WI38 (cell line): Measurements from ENCODE around the gene SLC5A2.
"Not testable (repeated sequence)": the region's sequence is repeated elsewhere in the genome, so short reads cannot be mapped to it uniquely, and the experiment has no call there.

ENCODE experiments used
- H3K4me3 ChIP-seq: 2 replicates; pipeline ENCODE4 v1.5.1; 2011; ENCODE audit warnings: low read depth, mild to moderate bottlenecking, control low read depth, low read length
- CTCF ChIP-seq: IDR thresholded peaks from 2 replicates; pipeline ENCODE4 v1.5.1; 2012; ENCODE audit warnings: low read depth, mild to moderate bottlenecking, control low read depth, low read length

Gene SLC5A2

GRCh38 chr16:31441956-31442355 lies 41.0 kb upstream of the SLC5A2 start:
- H3K4me3 ChIP-seq: no peak overlapping the region

GRCh38 chr16:31445931-31446330 lies 37.0 kb upstream of the SLC5A2 start:
- H3K4me3 ChIP-seq: not testable (repeated sequence)

More at GRCh38 chr16:31441956-31442355, 41.0 kb upstream of the SLC5A2 start:
- no peak for TF ChIP-seq CTCF

GRCh38 chr16:31451201-31451600 lies 31.7 kb upstream of the SLC5A2 start:
- no peak for TF ChIP-seq CTCF
- no peak overlapping the region for H3K4me3 ChIP-seq

- peak; percentile 74 for TF ChIP-seq CTCF
- no peak overlapping the region for H3K4me3 ChIP-seq
These were observed 31.1 kb upstream of the SLC5A2 start for GRCh38 chr16:31451681-31452351.

GRCh38 chr16:31452631-31453106 lies 30.3 kb upstream of the SLC5A2 start:
- H3K4me3 ChIP-seq: no peak overlapping the region
- no peak for TF ChIP-seq CTCF

- no peak for TF ChIP-seq CTCF
- no peak overlapping the region for H3K4me3 ChIP-seq
These were observed 29.4 kb upstream of the SLC5A2 start for GRCh38 chr16:31453255-31454204.

- no peak for TF ChIP-seq CTCF
- H3K4me3 ChIP-seq: no peak overlapping the region
These were observed 27.2 kb upstream of the SLC5A2 start for GRCh38 chr16:31455601-31456314.
